BE2C (cell line): ENCODE results near the gene SEMA4A. TPM values are rescaled to one million over a fixed set of nuclear protein-coding genes. Genes with fewer than 3 reads are reported as not detected.
A peak's percentile ranks its signal among the peaks of the same experiment; 100 is the strongest.

ENCODE experiments used
- DNase-seq: peaks from one replicate; pipeline ENCODE4 v3.0.0-alpha.2; 2020
- H3K27me3 ChIP-seq: fragments of 250-450 bp; sonication (Bioruptor Pico); 2 replicates; pipeline ENCODE4 v1.5.1; 2020; ENCODE audit warnings: mild to moderate bottlenecking
- H3K36me3 ChIP-seq: fragments of 250-450 bp; sonication (Bioruptor Pico); 2 replicates; pipeline ENCODE4 v1.5.1; 2020; ENCODE audit warnings: mild to moderate bottlenecking
- H3K4me1 ChIP-seq: fragments of 250-450 bp; sonication (Bioruptor Pico); 2 replicates; pipeline ENCODE4 v1.5.1; 2020
- H3K4me3 ChIP-seq: 2 replicates; pipeline ENCODE4 v1.5.1; 2011; ENCODE audit warnings: low read depth, low read length
- H3K9me3 ChIP-seq: fragments of 250-450 bp; sonication (Bioruptor Pico); 2 replicates; pipeline ENCODE4 v1.5.1; 2020
- polyA plus RNA-seq: library from polyadenylated mRNA; unstranded; fragments of >200 nt; gene quantifications from one replicate; pipeline ENCODE4 v1.2.1, GENCODE V29; 2012; ENCODE audit warnings: low read depth, missing spikeins; ENCODE audit not compliant: insufficient read length, insufficient read depth
- TF ChIP-seq, protein P1 (sequence below): IDR thresholded peaks from 2 replicates; pipeline ENCODE4 v1.5.1; 2012; ENCODE audit warnings: mild to moderate bottlenecking, low read depth, low read length

SEMA4A gene
- polyA plus RNA-seq = 1.6 TPM

DNA sequence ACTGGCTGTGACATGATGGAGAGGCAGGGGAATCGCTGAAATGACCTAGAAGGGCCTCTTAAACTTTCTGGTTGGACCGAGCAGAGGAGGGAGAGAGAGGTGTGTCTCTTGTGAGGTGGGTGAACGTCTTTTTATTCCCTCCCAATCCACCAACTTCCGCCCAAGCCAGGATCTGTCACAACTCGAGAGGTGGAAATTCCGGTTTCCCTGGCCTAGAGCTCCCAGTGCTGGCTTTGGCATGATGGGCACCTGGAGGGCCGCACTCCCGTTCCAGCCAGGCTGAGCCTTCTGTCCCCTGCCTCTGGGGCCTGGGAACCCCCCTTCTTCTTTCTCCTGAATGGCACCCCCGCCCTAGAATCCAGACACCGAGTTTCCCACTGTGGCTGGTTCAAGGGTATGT lies at the start of gene SEMA4A:
TSS of gene SEMA4A (plus strand) at position 224 of the 400 bp plus-strand sequence. CDS start 994 bp downstream, outside the sequence.
- Histone ChIP-seq H3K9me3 (no peaks in the 10 kb centered on the region), H3K4me3 (no peak within 1 kb of the TSS), H3K36me3 (no peaks in the 10 kb centered on the region), H3K27me3 (no peaks in the 10 kb centered on the region), H3K4me1 (no peaks in the 10 kb centered on the region)
- no peak for DNase-seq
- TF ChIP-seq, protein P1, sequence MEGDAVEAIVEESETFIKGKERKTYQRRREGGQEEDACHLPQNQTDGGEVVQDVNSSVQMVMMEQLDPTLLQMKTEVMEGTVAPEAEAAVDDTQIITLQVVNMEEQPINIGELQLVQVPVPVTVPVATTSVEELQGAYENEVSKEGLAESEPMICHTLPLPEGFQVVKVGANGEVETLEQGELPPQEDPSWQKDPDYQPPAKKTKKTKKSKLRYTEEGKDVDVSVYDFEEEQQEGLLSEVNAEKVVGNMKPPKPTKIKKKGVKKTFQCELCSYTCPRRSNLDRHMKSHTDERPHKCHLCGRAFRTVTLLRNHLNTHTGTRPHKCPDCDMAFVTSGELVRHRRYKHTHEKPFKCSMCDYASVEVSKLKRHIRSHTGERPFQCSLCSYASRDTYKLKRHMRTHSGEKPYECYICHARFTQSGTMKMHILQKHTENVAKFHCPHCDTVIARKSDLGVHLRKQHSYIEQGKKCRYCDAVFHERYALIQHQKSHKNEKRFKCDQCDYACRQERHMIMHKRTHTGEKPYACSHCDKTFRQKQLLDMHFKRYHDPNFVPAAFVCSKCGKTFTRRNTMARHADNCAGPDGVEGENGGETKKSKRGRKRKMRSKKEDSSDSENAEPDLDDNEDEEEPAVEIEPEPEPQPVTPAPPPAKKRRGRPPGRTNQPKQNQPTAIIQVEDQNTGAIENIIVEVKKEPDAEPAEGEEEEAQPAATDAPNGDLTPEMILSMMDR = no peak

DNA sequence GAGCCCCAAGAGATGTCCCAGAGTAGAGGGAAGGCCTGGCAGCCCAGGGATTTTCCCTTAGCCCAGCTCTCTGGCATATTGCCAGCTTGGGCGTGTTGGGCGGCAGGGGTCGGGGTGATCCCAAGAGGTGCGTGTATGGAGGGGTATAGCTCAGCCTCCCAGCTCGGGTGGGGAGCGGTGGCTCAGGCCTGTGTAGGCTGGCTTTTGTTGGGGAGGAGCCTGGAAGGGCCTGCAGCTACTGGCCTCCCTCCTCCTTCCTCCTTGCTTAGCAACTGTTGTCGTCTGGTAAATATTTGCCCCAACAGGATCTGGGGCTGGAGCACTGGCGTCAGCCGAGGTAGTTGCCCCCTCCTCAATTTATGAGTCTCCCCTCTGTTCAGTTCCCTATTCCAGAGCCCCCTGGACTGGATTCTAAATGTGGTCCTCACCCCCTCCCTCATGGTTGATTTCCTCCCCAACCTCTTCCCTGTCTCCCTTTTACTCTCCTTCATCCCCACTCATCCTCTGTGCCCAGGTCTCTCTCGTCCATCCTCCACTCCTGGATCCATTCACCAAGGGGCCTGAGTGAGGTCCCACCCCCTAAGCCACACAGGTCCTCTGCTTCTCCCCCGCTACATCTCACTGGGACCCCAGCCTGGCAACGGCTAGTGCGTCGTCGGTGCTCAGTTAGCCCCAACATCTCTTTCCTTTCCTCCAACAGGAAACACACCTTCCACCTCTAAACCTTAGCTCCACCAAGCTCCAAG lies 49.1 kb upstream of the SEMA4A start:
- H3K9me3 ChIP-seq = no peaks in the 10 kb centered on the region
- no peaks in the 10 kb centered on the region for H3K36me3 ChIP-seq
- no peak overlapping the region for H3K4me3 ChIP-seq
- no peaks in the 10 kb centered on the region for H3K27me3 ChIP-seq
- TF ChIP-seq, protein P1 = no peak
- H3K4me1 ChIP-seq = peaks cover 51% of the 10 kb centered on the region
- DNase-seq = peak; percentile 76

DNA sequence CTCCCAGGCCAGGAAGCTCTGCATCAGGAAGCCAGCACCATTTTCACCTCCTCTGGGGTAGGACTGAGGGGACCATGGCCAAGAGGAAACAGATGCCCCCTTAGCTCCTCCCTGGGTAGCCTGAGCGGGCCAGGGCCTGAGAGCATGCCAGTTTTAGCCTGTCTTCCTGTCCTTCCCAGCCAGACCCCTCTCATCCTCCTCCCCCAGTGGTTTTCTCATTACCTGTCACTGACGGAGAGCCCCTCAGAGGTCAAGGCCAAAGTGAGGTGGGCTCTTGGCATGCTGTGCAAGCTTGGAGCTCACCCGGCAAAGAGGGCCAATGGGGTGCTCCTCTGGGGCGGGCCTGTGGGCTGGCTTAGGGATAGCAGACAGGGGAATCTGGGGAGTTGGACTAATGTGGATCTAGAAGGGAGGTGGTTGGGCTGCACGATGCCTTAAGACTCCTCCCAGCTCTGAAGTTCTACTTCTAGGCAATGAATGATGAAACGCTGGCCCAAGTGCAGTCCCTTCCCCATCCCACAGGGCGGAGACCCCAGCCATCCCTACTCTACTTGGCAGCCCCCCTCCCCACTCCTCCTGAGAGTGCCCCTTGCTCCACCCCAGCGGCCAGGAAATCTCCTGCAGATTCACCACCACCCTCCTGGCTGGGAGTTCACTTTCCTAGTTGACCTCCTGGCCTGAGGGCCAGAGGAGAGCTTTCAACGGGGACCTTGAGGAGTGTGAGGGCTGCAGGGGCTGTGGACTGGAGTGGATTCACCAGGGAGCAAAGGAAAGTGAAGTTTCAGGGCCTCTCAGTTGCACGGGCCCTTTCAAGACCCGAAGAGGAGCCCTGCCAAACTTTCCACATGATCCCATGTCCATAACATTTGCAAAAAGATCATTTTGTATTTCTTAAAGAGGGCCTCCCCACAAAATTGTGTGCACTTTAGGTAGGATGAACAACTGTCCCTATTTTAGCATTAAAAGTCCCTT lies 48.2 kb upstream of the SEMA4A start:
- DNase-seq = no peak
- TF ChIP-seq, protein P1 = no peak
- peaks cover 51% of the 10 kb centered on the region for H3K4me1 ChIP-seq
- no peaks in the 10 kb centered on the region for H3K36me3 ChIP-seq
- H3K27me3 ChIP-seq = no peaks in the 10 kb centered on the region
- no peak overlapping the region for H3K4me3 ChIP-seq
- H3K9me3 ChIP-seq = no peaks in the 10 kb centered on the region

DNA sequence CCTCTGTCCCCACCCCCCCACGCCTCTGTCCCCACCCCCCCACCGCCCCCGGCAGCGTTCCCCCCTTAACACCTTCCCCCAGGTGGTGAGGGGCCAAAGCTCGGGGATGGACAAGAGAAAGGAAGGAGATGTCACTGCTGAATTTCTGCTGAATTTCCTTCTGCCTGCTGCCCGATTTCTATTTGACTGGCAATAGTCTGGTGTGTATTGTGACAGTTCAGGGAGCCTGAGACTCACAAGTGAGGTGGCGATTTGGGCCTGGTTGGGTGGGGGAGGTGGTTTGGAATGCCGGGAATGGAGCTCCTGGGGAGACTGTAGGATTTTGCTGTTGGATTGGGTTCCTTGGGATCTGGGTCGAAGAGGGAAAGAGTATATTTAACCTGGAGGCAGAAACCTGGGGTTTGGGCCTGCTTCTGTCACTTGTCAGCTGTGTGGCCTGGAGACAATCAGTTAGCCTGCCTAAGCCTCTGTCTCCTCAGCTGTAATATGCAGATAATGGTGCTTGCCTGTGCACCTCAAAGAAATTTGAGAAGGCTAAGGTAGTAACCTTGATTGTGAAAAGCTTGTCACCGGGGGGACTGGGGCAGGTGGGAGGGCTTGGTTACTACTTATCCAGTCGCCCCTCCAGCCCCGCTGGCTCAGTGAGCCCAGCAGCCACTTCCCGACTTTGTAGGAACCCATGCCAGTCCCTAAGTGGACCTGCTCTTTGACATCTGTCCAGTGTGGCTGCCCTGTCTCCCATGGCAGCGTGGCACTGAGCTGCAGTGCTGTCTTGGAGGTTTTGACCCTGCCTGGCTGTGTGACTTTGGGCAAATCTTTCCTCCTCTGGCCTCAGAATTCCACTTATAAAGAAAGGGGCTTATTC lies 46.5 kb upstream of the SEMA4A start:
- H3K4me1 ChIP-seq = peaks cover 47% of the 10 kb centered on the region
- H3K27me3 ChIP-seq = no peaks in the 10 kb centered on the region
- peak; percentile 46 for DNase-seq
- H3K9me3 ChIP-seq = no peaks in the 10 kb centered on the region
- no peaks in the 10 kb centered on the region for H3K36me3 ChIP-seq
- TF ChIP-seq, protein P1 = no peak
- H3K4me3 ChIP-seq = peak overlapping the region; percentile 27

DNA sequence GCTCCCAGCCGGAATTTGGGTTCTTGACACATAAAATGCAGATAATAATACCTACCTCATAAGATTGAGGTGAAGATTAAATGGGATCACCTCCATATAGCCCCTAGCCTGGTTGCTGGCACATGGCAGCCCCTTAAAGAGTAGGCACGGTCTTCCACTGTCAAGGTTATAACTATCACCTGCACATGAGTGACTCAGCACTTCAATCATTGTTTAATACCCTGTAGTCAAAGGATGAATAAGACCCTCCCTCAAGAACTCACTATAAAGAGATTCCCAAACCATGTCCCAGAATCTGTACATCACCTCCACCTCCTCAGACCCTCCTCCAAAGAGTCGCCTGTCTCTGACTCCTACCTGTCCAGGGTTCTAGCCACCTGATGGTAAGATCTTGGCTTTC lies 45.3 kb upstream of the SEMA4A start:
- H3K4me1 ChIP-seq = peaks cover 56% of the 10 kb centered on the region
- DNase-seq = no peak
- TF ChIP-seq, protein P1 = no peak
- H3K27me3 ChIP-seq = no peaks in the 10 kb centered on the region
- H3K36me3 ChIP-seq = no peaks in the 10 kb centered on the region
- no peaks in the 10 kb centered on the region for H3K9me3 ChIP-seq
- H3K4me3 ChIP-seq = no peak overlapping the region
